Endothelial cell of umbilical vein (primary cell): ENCODE results near the gene CDYL.

ENCODE experiments used
- CTCF ChIP-seq, 2 donors: IDR thresholded peaks; 1 replicate in 1 of 2; 2 replicates in 1 of 2; pipeline ENCODE4 v1.5.1; 2011; ENCODE audit warnings: low read length in 2 of 2, mild to moderate bottlenecking in 2 of 2, moderate library complexity in 2 of 2, control low read depth in 1 of 2, inconsistent platforms in 1 of 2, low read depth in 1 of 2; ENCODE audit not compliant: insufficient read depth in 1 of 2; ENCODE audit errors: extremely low read depth in 1 of 2
- MAX ChIP-seq: IDR thresholded peaks from 2 replicates; pipeline ENCODE4 v1.6.1; 2011; ENCODE audit not compliant: insufficient read depth, insufficient read length
- POLR2A ChIP-seq: IDR thresholded peaks from 2 replicates; pipeline ENCODE4 v1.6.1; 2012; ENCODE audit warnings: low read depth, mild to moderate bottlenecking, control low read depth, low read length

DNA sequence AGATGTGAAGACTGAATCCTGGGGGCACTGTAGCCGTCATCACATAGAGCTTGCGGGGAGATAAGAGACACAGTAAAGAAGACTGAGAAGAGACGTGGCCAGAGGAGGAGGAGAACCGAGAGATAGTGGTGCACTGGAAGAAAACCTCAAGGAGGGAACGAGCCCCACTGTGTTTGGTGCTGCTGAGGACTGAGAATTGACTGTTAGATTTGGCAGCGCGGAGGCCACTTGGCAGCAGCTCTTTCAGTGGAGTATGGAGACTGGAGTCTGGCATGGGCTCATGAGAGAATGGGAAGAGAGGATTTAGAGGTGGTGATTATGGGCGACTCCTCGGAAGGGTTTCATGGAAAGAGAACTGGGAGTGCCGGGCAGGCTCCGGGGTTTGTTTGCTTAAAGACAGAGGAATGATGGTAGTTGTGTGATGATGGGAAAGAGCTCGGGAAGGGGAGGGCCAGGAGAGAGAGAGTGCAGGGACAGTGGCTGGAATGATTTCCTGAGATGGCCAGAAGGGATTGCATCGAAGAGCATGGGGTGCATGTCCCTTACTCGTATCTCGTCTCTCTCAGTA, 18.0 kb downstream of the CDYL start:
- no peak for TF ChIP-seq MAX
- no peak for TF ChIP-seq CTCF (IDR thresholded peaks at IDR 0.05; ENCODE audit: extremely low read depth in 1 of 2, insufficient read depth in 1 of 2, low read depth in 1 of 2, low read length in 2 of 2)
- no peak for TF ChIP-seq POLR2A
